ENCODE results near the gene SMIM7. TPM values are rescaled to one million over a fixed set of nuclear protein-coding genes. Genes with fewer than 3 reads are reported as not detected.

SMIM7 gene
- total and polyA plus RNA-seq, 2 of the 13 experiments (the other 11 are each of a cell fraction or from before 2014, with no cell fraction given) = 55.7 to 74.9 TPM

DNA sequence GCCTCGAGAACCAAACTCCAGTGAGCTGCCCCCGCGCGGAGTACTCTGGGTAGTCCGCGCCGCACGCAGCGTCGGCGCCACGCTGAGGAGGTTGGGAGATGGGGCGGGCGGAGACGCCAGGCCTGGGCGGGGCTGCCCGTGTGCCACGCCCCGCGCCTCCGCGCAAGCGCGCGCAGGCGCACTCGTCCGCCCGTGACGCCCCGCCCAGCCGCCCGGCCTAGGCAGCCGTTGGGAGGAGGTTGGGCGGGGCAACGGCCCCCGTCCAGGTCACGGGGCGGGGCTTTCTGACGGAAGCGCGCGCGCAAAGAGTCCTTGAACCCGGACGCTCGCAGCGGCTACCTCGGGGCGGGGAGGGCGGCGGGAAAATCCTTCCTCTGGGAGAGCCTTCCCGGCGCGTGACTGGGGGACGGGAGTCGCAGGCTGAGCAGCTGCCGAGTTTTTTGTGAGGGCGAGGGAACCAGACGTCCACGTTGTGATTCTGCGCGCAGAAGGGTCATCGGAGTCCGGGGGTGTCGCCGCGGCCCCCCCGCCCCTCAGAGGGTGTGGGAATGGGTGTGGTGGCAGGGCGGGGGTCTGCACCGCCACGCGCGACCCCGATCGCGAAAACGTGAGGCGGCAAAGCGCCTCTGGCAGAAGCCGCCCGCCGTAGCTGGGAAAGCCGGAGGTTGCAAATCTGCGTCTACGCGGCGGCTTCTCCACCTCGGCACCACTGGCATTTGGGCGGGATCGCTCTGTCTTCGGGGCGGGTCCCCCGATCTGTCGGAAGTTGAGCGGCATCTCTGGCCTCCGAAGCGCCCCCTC is 31.6 kb downstream of the SMIM7 start, which contains the start of gene MED26 (continued):
- TF ChIP-seq NR2C2 (CRISPR knock-in tag; IDR thresholded peaks at IDR 0.05; ENCODE audit: borderline replicate concordance) (peak; percentile 98), ZNF800 (CRISPR knock-in tag; IDR thresholded peaks at IDR 0.05) (no peak), ZNF326 (CRISPR knock-in tag; IDR thresholded peaks at IDR 0.05; ENCODE audit: borderline replicate concordance) (no peak), ZBTB38 (CRISPR knock-in tag; IDR thresholded peaks at IDR 0.05) (peak; percentile 78; the same call in 1 of the 2 replicates), ZNF558 (CRISPR knock-in tag; IDR thresholded peaks at IDR 0.05; ENCODE audit: borderline replicate concordance) (peak; percentile 90; the same call in 1 of the 2 replicates), ZNF761 (CRISPR knock-in tag; conservative IDR thresholded peaks at IDR 0.05) (peak; percentile 87; the same call in 1 of the 2 replicates), NBN (conservative IDR thresholded peaks at IDR 0.05) (no peak), ZNF720 (CRISPR knock-in tag; IDR thresholded peaks at IDR 0.05) (no peak), ZXDC (CRISPR knock-in tag; IDR thresholded peaks at IDR 0.05) (no peak), ZNF766 (CRISPR knock-in tag; IDR thresholded peaks at IDR 0.05; ENCODE audit: borderline replicate concordance) (0 out of 2 replicates have a peak, but pooled peaks have one; percentile 27), HOXD1 (CRISPR knock-in tag; IDR thresholded peaks at IDR 0.05) (peak; percentile 45), MAZ (IDR thresholded peaks at IDR 0.05; ENCODE audit: borderline replicate concordance, low read depth, low read length) (peak; percentile 82; the same call in 1 of the 2 replicates), MAZ (CRISPR knock-in tag; IDR thresholded peaks at IDR 0.05; ENCODE audit: low read depth) (peak; percentile 92), NCOA5 (CRISPR knock-in tag; IDR thresholded peaks at IDR 0.05) (no peak), HOXA3 (CRISPR knock-in tag; IDR thresholded peaks at IDR 0.05) (peak; percentile 32), YY1 (IDR thresholded peaks at IDR 0.05; ENCODE audit: insufficient read depth, insufficient replicate concordance, low read depth, low read length) (peak; percentile 17), MED13 (CRISPR knock-in tag; IDR thresholded peaks at IDR 0.05) (0 out of 2 replicates have a peak, but pooled peaks have one; percentile 13), ZNF639 (CRISPR knock-in tag; conservative IDR thresholded peaks at IDR 0.05) (peak; percentile 63; the same call in 1 of the 2 replicates), MXI1 (IDR thresholded peaks at IDR 0.05; ENCODE audit: borderline replicate concordance, low read depth, low read length) (peak; percentile 67; the same call in 1 of the 3 replicates)
- TF ChIP-seq, protein P1, sequence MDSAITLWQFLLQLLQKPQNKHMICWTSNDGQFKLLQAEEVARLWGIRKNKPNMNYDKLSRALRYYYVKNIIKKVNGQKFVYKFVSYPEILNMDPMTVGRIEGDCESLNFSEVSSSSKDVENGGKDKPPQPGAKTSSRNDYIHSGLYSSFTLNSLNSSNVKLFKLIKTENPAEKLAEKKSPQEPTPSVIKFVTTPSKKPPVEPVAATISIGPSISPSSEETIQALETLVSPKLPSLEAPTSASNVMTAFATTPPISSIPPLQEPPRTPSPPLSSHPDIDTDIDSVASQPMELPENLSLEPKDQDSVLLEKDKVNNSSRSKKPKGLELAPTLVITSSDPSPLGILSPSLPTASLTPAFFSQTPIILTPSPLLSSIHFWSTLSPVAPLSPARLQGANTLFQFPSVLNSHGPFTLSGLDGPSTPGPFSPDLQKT (CRISPR knock-in tag; IDR thresholded peaks at IDR 0.05; ENCODE audit: borderline replicate concordance) = 0 out of 2 replicates have a peak, but pooled peaks have one; percentile 18
